ENCODE data around the gene USP28. TPM values are rescaled to one million over a fixed set of nuclear protein-coding genes. Genes with fewer than 3 reads are reported as not detected.
A peak's percentile ranks its signal among the peaks of the same experiment; 100 is the strongest.

Gene USP28
- total RNA-seq, 1 donor from 2014 or later: 35.0 TPM

- Histone ChIP-seq H3K79me2 (ENCODE audit: insufficient read depth, low read length) (no peaks in the 10 kb centered on the region), H3K9ac (ENCODE audit: low read length) (no peak overlapping the region), H3K27me3 (ENCODE audit: insufficient read depth, low read length) (no peaks in the 10 kb centered on the region), H3K9me3 (ENCODE audit: insufficient read depth, low read depth, low read length) (no peaks in the 10 kb centered on the region), H2AFZ (ENCODE audit: low read depth, low read length) (no peak overlapping the region), H3K4me3 (ENCODE audit: insufficient read depth, low read depth, low read length) (no peak overlapping the region), H3K4me2 (ENCODE audit: low read length) (no peak overlapping the region), H3K36me3 (ENCODE audit: insufficient read depth, low read length) (no peaks in the 10 kb centered on the region), H3K4me1 (ENCODE audit: insufficient read depth, low read length) (peaks cover 7% of the 10 kb centered on the region), H3K27ac (ENCODE audit: low read depth, low read length) (no peak overlapping the region), H4K20me1 (ENCODE audit: insufficient read depth, low read length) (peaks cover 4% of the 10 kb centered on the region)
- Mint-ChIP-seq H3K36me3 (ENCODE audit: low read depth, unreplicated experiment) (no peaks in the 10 kb centered on the region), H3K27me3 (ENCODE audit: low read depth, unreplicated experiment) (no peaks in the 10 kb centered on the region), H3K4me1 (ENCODE audit: low read depth, unreplicated experiment) (peaks cover 39% of the 10 kb centered on the region), H3K27ac (ENCODE audit: unreplicated experiment) (peak overlapping the region; percentile 100), H3K9me3 (ENCODE audit: unreplicated experiment) (no peaks in the 10 kb centered on the region), H3K4me3 (ENCODE audit: unreplicated experiment) (peak overlapping the region; percentile 94)
- no peak for TF ChIP-seq EZH2 (IDR thresholded peaks at IDR 0.05; ENCODE audit: insufficient read depth, low read length)
- DNase-seq (ENCODE audit: low read depth) (no peak), FAIRE-seq (no peak)
These were observed 1.7 kb upstream of the USP28 start for GRCh38 chr11:113876798-113877669.

GRCh38 chr11:113876074-113876797 is 864 bp upstream of the USP28 start:
- DNase-seq (ENCODE audit: low read depth) (no peak), FAIRE-seq (no peak)
- H3K27me3 Mint-ChIP-seq (ENCODE audit: low read depth, unreplicated experiment): no peaks in the 10 kb centered on the region
- Histone ChIP-seq H4K20me1 (ENCODE audit: insufficient read depth, low read length) (peaks cover 8% of the 10 kb centered on the region), H3K9ac (ENCODE audit: low read length) (peak overlapping the region; percentile 88), H3K27me3 (ENCODE audit: insufficient read depth, low read length) (no peaks in the 10 kb centered on the region), H3K27ac (ENCODE audit: low read depth, low read length) (peak overlapping the region; percentile 88), H3K4me2 (ENCODE audit: low read length) (peak overlapping the region; percentile 90), H3K4me1 (ENCODE audit: insufficient read depth, low read length) (peaks cover 7% of the 10 kb centered on the region), H3K79me2 (ENCODE audit: insufficient read depth, low read length) (no peaks in the 10 kb centered on the region), H3K36me3 (ENCODE audit: insufficient read depth, low read length) (no peaks in the 10 kb centered on the region), H3K9me3 (ENCODE audit: insufficient read depth, low read depth, low read length) (no peaks in the 10 kb centered on the region), H3K4me3 (ENCODE audit: insufficient read depth, low read depth, low read length) (peak overlapping the region; percentile 77), H2AFZ (ENCODE audit: low read depth, low read length) (peak overlapping the region; percentile 95)
- peaks cover 42% of the 10 kb centered on the region for H3K4me1 Mint-ChIP-seq (ENCODE audit: low read depth, unreplicated experiment)
- H3K36me3 Mint-ChIP-seq (ENCODE audit: low read depth, unreplicated experiment): no peaks in the 10 kb centered on the region
- TF ChIP-seq, protein P1, sequence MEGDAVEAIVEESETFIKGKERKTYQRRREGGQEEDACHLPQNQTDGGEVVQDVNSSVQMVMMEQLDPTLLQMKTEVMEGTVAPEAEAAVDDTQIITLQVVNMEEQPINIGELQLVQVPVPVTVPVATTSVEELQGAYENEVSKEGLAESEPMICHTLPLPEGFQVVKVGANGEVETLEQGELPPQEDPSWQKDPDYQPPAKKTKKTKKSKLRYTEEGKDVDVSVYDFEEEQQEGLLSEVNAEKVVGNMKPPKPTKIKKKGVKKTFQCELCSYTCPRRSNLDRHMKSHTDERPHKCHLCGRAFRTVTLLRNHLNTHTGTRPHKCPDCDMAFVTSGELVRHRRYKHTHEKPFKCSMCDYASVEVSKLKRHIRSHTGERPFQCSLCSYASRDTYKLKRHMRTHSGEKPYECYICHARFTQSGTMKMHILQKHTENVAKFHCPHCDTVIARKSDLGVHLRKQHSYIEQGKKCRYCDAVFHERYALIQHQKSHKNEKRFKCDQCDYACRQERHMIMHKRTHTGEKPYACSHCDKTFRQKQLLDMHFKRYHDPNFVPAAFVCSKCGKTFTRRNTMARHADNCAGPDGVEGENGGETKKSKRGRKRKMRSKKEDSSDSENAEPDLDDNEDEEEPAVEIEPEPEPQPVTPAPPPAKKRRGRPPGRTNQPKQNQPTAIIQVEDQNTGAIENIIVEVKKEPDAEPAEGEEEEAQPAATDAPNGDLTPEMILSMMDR (IDR thresholded peaks at IDR 0.05; ENCODE audit: insufficient read depth, low read depth, low read length): no peak
- TF ChIP-seq EZH2 (IDR thresholded peaks at IDR 0.05; ENCODE audit: insufficient read depth, low read length): no peak
- H3K4me3 Mint-ChIP-seq (ENCODE audit: unreplicated experiment): peak overlapping the region; percentile 94
- peak overlapping the region; percentile 100 for H3K27ac Mint-ChIP-seq (ENCODE audit: unreplicated experiment)
- H3K9me3 Mint-ChIP-seq (ENCODE audit: unreplicated experiment): no peaks in the 10 kb centered on the region

- H3K27me3 Mint-ChIP-seq (ENCODE audit: low read depth, unreplicated experiment): no peaks in the 10 kb centered on the region
- H3K4me1 ChIP-seq (ENCODE audit: insufficient read depth, low read length): peaks cover 7% of the 10 kb centered on the region
- no peaks in the 10 kb centered on the region for H3K9me3 Mint-ChIP-seq (ENCODE audit: unreplicated experiment)
- H3K4me2 ChIP-seq (ENCODE audit: low read length): peak overlapping the region; percentile 94
- peaks cover 15% of the 10 kb centered on the region for H4K20me1 ChIP-seq (ENCODE audit: insufficient read depth, low read length)
- peaks cover 43% of the 10 kb centered on the region for H3K4me1 Mint-ChIP-seq (ENCODE audit: low read depth, unreplicated experiment)
- FAIRE-seq (no peak), DNase-seq (ENCODE audit: low read depth) (peak; percentile 8)
- peak overlapping the region; percentile 90 for H3K4me3 Mint-ChIP-seq (ENCODE audit: unreplicated experiment)
- H3K27me3 ChIP-seq (ENCODE audit: insufficient read depth, low read length): no peaks in the 10 kb centered on the region
- H3K9ac ChIP-seq (ENCODE audit: low read length): peak overlapping the region; percentile 89
- H3K4me3 ChIP-seq (ENCODE audit: insufficient read depth, low read depth, low read length): peak overlapping the region; percentile 82
- no peaks in the 10 kb centered on the region for H3K79me2 ChIP-seq (ENCODE audit: insufficient read depth, low read length)
- TF ChIP-seq, protein P1 (IDR thresholded peaks at IDR 0.05; ENCODE audit: insufficient read depth, low read depth, low read length): no peak
- TF ChIP-seq EZH2 (IDR thresholded peaks at IDR 0.05; ENCODE audit: insufficient read depth, low read length): no peak
- peak overlapping the region; percentile 34 for H3K27ac ChIP-seq (ENCODE audit: low read depth, low read length)
- no peaks in the 10 kb centered on the region for H3K36me3 ChIP-seq (ENCODE audit: insufficient read depth, low read length)
- H3K9me3 ChIP-seq (ENCODE audit: insufficient read depth, low read depth, low read length): no peaks in the 10 kb centered on the region
- H3K36me3 Mint-ChIP-seq (ENCODE audit: low read depth, unreplicated experiment): no peaks in the 10 kb centered on the region
- peak overlapping the region; percentile 83 for H2AFZ ChIP-seq (ENCODE audit: low read depth, low read length)
- H3K27ac Mint-ChIP-seq (ENCODE audit: unreplicated experiment): peak overlapping the region; percentile 72
These were observed 665 bp downstream of the USP28 start for GRCh38 chr11:113874581-113875233.
